BLaER1 treated with 17β-estradiol and CSF1 and Interleukin-3, amounts not matched to agents 10 nM and 100 nM (cell line): Measurements from ENCODE around the gene TRIM24.
"Not testable (repeated sequence)": the region's sequence is repeated elsewhere in the genome, so short reads cannot be mapped to it uniquely, and the experiment has no call there.

Experiments
- H3K27ac ChIP-seq, 11 experiments: shearing (Covaris generic); formaldehyde crosslinking; 2 replicates each; pipeline ENCODE4 v1.8.1; 2022
- H3K27me3 ChIP-seq, 11 experiments: shearing (Covaris generic); formaldehyde crosslinking; 2 replicates each; pipeline ENCODE4 v1.8.1; 2022
- H3K36me3 ChIP-seq, 11 experiments: shearing (Covaris generic); formaldehyde crosslinking; 2 replicates each; pipeline ENCODE4 v1.8.1; 2022
- H3K4me1 ChIP-seq, 10 experiments: shearing (Covaris generic); formaldehyde crosslinking; 2 replicates each; pipeline ENCODE4 v1.8.1; 2022
- H3K4me2 ChIP-seq, 11 experiments: shearing (Covaris generic); formaldehyde crosslinking; 2 replicates each; pipeline ENCODE4 v1.8.1; 2022
- H3K4me3 ChIP-seq, 10 experiments: shearing (Covaris generic); formaldehyde crosslinking; 2 replicates each; pipeline ENCODE4 v1.8.1; 2022
- H3K9ac ChIP-seq, 11 experiments: shearing (Covaris generic); formaldehyde crosslinking; 2 replicates each; pipeline ENCODE4 v1.8.1; 2022
- H3K9me3 ChIP-seq, 11 experiments: shearing (Covaris generic); formaldehyde crosslinking; replicated peaks in 1 of 11; 2 replicates each; pipeline ENCODE4 v1.8.1; 2022
- H4K20me1 ChIP-seq, 11 experiments: shearing (Covaris generic); formaldehyde crosslinking; 2 replicates each; pipeline ENCODE4 v1.8.1; 2022
- Cebpa-rat ChIP-seq, 11 experiments: shearing (Covaris generic); IDR thresholded peaks; 2 replicates each; pipeline ENCODE4 v1.8.1; 2022

Gene TRIM24

GRCh38 chr7:138480527-138480926 is 20.5 kb downstream of the TRIM24 start:
- H3K9ac ChIP-seq: no peak overlapping the region
- no peak overlapping the region for H3K4me2 ChIP-seq
- no peak overlapping the region for H3K27ac ChIP-seq
- peaks cover 0 to 62% (median 29%) of the 10 kb centered on the region in 11 experiments; a peak in 19 of 22 replicates for H3K36me3 ChIP-seq
- TF ChIP-seq Cebpa-rat (IDR thresholded peaks at IDR 0.05): no peak
- peaks cover 4 to 55% (median 35%) of the 10 kb centered on the region in 11 experiments; a peak in 21 of 22 replicates for H3K9me3 ChIP-seq
- peaks cover 0 to 25% (median 9%) of the 10 kb centered on the region in 10 experiments; a peak in 14 of 20 replicates for H3K4me1 ChIP-seq
- peaks cover 5 to 87% (median 75%) of the 10 kb centered on the region in 11 experiments; a peak in 18 of 22 replicates for H4K20me1 ChIP-seq
- no peaks in the 10 kb centered on the region for H3K27me3 ChIP-seq
- no peak overlapping the region for H3K4me3 ChIP-seq

DNA sequence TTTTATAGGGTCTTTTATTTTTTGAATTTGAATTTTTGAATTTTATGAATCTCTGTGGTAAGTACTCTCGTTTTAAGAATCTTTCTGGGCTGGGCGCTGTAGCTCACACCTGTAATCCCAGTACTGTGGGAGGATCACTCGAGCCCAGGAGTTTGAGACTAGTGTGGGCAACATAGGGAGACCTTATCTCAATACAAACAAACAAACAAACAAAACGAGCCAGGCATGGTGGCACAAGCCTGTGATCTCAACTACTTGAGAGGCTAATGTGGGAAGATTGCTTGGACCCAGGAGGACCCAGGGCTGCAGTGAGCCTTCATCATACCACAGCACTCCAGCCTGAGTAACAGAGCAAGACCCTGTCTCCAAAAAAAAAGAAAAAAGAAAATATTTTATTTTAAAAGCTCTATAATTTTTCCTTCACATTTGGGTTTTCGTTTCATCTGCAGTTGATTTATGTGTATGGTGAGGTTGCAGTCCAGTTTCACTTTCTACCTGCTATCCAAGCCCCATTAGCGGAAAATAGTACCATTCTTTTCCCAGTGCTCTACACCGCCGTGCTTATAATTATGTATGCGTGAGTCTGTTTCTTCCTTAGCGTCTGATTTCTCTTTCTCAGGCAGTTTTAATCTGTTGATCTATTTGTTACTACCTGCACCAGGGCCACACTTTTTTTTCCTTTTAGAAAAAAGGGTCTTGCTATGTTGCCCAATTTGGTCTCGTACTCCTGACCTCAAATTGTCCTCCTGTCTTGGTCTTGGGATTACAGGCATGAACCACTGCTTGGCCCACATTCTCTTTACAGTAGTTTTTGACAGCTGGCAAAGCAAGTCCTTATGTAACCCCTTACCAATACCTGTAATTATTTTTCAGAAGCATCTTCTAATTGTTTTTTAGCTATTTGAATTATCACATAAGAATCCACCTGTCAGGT is 21.7 kb downstream of the TRIM24 start:
- no peak overlapping the region for H3K4me2 ChIP-seq
- H3K9me3 ChIP-seq: peaks cover 15 to 67% (median 45%) of the 10 kb centered on the region in 11 experiments; a peak in 21 of 22 replicates
- H3K4me1 ChIP-seq: peaks cover 0 to 25% (median 9%) of the 10 kb centered on the region in 10 experiments; a peak in 14 of 20 replicates
- peaks cover 5 to 75% (median 63%) of the 10 kb centered on the region in 11 experiments; a peak in 17 of 22 replicates for H4K20me1 ChIP-seq
- H3K36me3 ChIP-seq: peaks cover 0 to 62% (median 30%) of the 10 kb centered on the region in 11 experiments; a peak in 19 of 22 replicates
- no peaks in the 10 kb centered on the region for H3K27me3 ChIP-seq
- H3K27ac ChIP-seq: no peak overlapping the region
- no peak overlapping the region for H3K9ac ChIP-seq
- no peak overlapping the region for H3K4me3 ChIP-seq
- no peak for TF ChIP-seq Cebpa-rat (IDR thresholded peaks at IDR 0.05)

DNA sequence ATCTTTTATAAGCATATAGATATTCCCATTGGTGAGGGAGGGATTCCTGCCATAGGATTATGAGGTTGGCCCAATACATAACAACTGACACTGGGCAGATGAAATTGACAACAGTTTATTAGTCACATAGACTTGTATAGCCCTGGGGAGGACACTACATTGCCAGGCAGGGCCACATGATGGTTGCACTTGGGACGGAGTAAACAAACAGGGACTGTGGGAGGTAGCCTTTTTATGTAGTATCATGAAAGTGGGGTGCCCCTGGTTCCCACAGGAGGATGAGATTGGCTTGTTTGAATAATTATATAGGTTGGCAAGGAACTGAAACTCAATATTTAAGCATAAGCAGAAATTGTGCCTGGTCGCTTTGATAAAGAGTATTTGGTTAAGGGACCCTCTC is 23.5 kb downstream of the TRIM24 start:
- H3K4me1 ChIP-seq: peaks cover 0 to 21% (median 5%) of the 10 kb centered on the region in 10 experiments; a peak in 14 of 20 replicates
- peak overlapping the region in 3 of 11 experiments; percentile 10 to 45 (median 14); a peak in 4 of 22 replicates for H3K4me2 ChIP-seq
- peaks cover 17 to 82% (median 56%) of the 10 kb centered on the region in 11 experiments for H3K9me3 ChIP-seq
- no peak for TF ChIP-seq Cebpa-rat (IDR thresholded peaks at IDR 0.05)
- H4K20me1 ChIP-seq: peaks cover under 1 to 58% (median 45%) of the 10 kb centered on the region in 11 experiments; a peak in 16 of 22 replicates
- H3K36me3 ChIP-seq: peaks cover 0 to 61% (median 30%) of the 10 kb centered on the region in 11 experiments; a peak in 19 of 22 replicates
- H3K27me3 ChIP-seq: no peaks in the 10 kb centered on the region
- H3K4me3 ChIP-seq: no peak overlapping the region
- H3K9ac ChIP-seq: no peak overlapping the region
- H3K27ac ChIP-seq: no peak overlapping the region

GRCh38 chr7:138485508-138485907 is 25.4 kb downstream of the TRIM24 start:
- not testable (repeated sequence) for H3K27me3 ChIP-seq, H3K4me2 ChIP-seq, H3K9ac ChIP-seq, H3K4me3 ChIP-seq, H3K27ac ChIP-seq
- Histone ChIP-seq H3K4me1 (peaks cover 0 to 15% (median 0%) of the 10 kb centered on the region in 10 experiments; a peak in 5 of 20 replicates), H4K20me1 (peaks cover 0 to 57% (median 31%) of the 10 kb centered on the region in 11 experiments; a peak in 11 of 22 replicates), H3K9me3 (peaks cover 32 to 87% (median 72%) of the 10 kb centered on the region in 11 experiments), H3K36me3 (peaks cover 0 to 48% (median 33%) of the 10 kb centered on the region in 11 experiments; a peak in 20 of 22 replicates)

GRCh38 chr7:138489139-138489538 is 29.1 kb downstream of the TRIM24 start:
- peaks cover 5 to 58% (median 40%) of the 10 kb centered on the region in 11 experiments; a peak in 20 of 22 replicates for H3K36me3 ChIP-seq
- H3K27me3 ChIP-seq, H3K4me2 ChIP-seq, H3K9ac ChIP-seq, H3K4me3 ChIP-seq, H3K27ac ChIP-seq: not testable (repeated sequence)
- peaks cover 0 to 57% (median 30%) of the 10 kb centered on the region in 11 experiments; a peak in 12 of 22 replicates for H4K20me1 ChIP-seq
- peaks cover 0 to 12% (median 0%) of the 10 kb centered on the region in 10 experiments; a peak in 4 of 20 replicates for H3K4me1 ChIP-seq
- H3K9me3 ChIP-seq: peaks cover 42 to 87% (median 69%) of the 10 kb centered on the region in 11 experiments

GRCh38 chr7:138491612-138492386 is 31.7 kb downstream of the TRIM24 start:
- H3K4me1 ChIP-seq: peaks cover 0 to 11% (median 0%) of the 10 kb centered on the region in 10 experiments; a peak in 3 of 20 replicates
- peaks cover 26 to 70% (median 57%) of the 10 kb centered on the region in 11 experiments for H3K9me3 ChIP-seq
- H3K4me2 ChIP-seq: peak overlapping the region in 3 of 11 experiments; percentile 1 to 23 (median 8); a peak in 2 of 22 replicates
- peaks cover 5 to 70% (median 52%) of the 10 kb centered on the region in 11 experiments; a peak in 20 of 22 replicates for H3K36me3 ChIP-seq
- no peak overlapping the region for H3K9ac ChIP-seq
- H4K20me1 ChIP-seq: peaks cover 0 to 81% (median 36%) of the 10 kb centered on the region in 11 experiments; a peak in 12 of 22 replicates
- no peaks in the 10 kb centered on the region for H3K27me3 ChIP-seq
- H3K4me3 ChIP-seq: no peak overlapping the region
- TF ChIP-seq Cebpa-rat (IDR thresholded peaks at IDR 0.05): no peak
- no peak overlapping the region for H3K27ac ChIP-seq

DNA sequence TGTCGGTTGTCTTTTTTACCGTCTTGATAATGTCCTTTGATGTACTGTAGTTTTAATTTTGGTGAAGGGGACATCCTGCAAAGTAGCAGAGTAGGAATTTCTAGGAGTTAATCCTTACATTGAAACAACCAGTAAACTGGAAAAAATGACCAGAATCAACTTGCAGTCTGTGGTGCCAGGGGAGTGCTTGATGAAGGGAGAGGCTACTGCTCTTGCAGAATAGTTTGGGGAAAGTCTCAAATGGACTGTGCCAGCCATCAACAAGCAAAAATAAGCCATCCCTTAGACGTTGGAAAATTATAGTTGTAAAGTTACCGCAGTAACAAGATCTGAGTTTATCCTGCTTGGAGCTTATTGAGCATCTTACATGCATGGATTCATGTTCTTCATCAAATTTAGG is 32.4 kb downstream of the TRIM24 start:
- peaks cover 0 to 87% (median 36%) of the 10 kb centered on the region in 11 experiments; a peak in 12 of 22 replicates for H4K20me1 ChIP-seq
- H3K9ac ChIP-seq: no peak overlapping the region
- H3K4me2 ChIP-seq: no peak overlapping the region
- H3K27me3 ChIP-seq: no peaks in the 10 kb centered on the region
- no peak overlapping the region for H3K27ac ChIP-seq
- no peak overlapping the region for H3K4me3 ChIP-seq
- H3K9me3 ChIP-seq: peaks cover 30 to 74% (median 62%) of the 10 kb centered on the region in 11 experiments
- peaks cover 5 to 76% (median 57%) of the 10 kb centered on the region in 11 experiments; a peak in 20 of 22 replicates for H3K36me3 ChIP-seq
- H3K4me1 ChIP-seq: peaks cover 0 to 11% (median 0%) of the 10 kb centered on the region in 10 experiments; a peak in 3 of 20 replicates
- no peak for TF ChIP-seq Cebpa-rat (IDR thresholded peaks at IDR 0.05)

DNA sequence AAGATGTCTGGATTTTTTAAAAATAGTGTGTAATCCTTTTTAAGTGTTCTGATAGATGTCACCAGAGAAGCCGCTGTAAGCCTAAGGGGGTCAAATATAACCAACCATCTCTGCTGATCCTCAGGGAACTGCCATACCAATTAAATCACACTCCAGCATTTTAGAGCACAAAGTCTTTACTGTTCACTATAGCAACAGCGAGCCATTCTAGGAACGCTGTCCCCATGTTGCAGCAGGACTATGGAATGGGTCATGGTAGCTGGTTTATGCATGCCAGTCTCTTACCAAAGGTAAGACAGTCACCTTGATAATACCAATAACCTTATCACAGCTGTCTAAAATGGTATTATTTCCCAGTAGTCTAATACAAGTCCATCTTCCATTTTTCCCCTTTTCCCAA is 33.5 kb downstream of the TRIM24 start:
- no peak overlapping the region for H3K4me3 ChIP-seq
- peaks cover 0 to 11% (median 0%) of the 10 kb centered on the region in 10 experiments; a peak in 3 of 20 replicates for H3K4me1 ChIP-seq
- no peak overlapping the region for H3K4me2 ChIP-seq
- peaks cover 39 to 74% (median 63%) of the 10 kb centered on the region in 11 experiments for H3K9me3 ChIP-seq
- no peak overlapping the region for H3K9ac ChIP-seq
- H3K27me3 ChIP-seq: no peaks in the 10 kb centered on the region
- H3K36me3 ChIP-seq: peaks cover 5 to 85% (median 68%) of the 10 kb centered on the region in 11 experiments; a peak in 21 of 22 replicates
- peaks cover 0 to 97% (median 40%) of the 10 kb centered on the region in 11 experiments; a peak in 12 of 22 replicates for H4K20me1 ChIP-seq
- H3K27ac ChIP-seq: no peak overlapping the region
- no peak for TF ChIP-seq Cebpa-rat (IDR thresholded peaks at IDR 0.05)
